HepG2 (cell line): Measurements from ENCODE around the gene PRKG1. TPM values are rescaled to one million over a fixed set of nuclear protein-coding genes. Genes with fewer than 3 reads are reported as not detected.

Source experiments
- ATAC-seq: fragments of 200-7000 bp; cut with Tn5 transposase; 3 replicates; pipeline ENCODE4 v1.9.1; 2020; ENCODE audit warnings: mild to moderate bottlenecking, moderate library complexity
- BruUV-seq: library from RNA; stranded (reverse); fragments of 400-500 nt; replicated peaks from 2 replicates; lab custom pipeline; 2021; lab: Mats Ljungman, UMichigan
- CTCF ChIA-PET: fragments of 300-600 bp; formaldehyde crosslinking; extraction: SDS; loops from one replicate; lab custom pipeline; 2021; ENCODE audit warnings: low total read pairs, inconsistent platforms, low intra/inter-chr PET ratio; lab: Yijun Ruan, JAX
- POLR2A ChIA-PET: fragments of 350-600 bp; sonication (Branson Sonifier 250); formaldehyde crosslinking; loops from one replicate; lab custom pipeline; 2020; ENCODE audit warnings: antibody characterized with exemption, inconsistent platforms; lab: Yijun Ruan, JAX
- DNase-seq: peaks from one replicate; pipeline ENCODE4 v3.0.0-alpha.2; 2015; ENCODE audit warnings: low spot score
- FAIRE-seq: peaks from 3 replicates; lab custom pipeline; 2011; peaks lifted over from hg19 to GRCh38; lab: Jason Lieb, UNC
- H2AFZ ChIP-seq: one replicate; pipeline ENCODE4 v1.6.1; 2011; ENCODE audit warnings: low read length, inconsistent platforms
- H3K27ac ChIP-seq: fragments of 300-600 bp; 3 replicates; pipeline ENCODE4 v1.8.0; 2011; ENCODE audit warnings: mixed run types, mild to moderate bottlenecking, mixed read lengths, low read length, inconsistent platforms; ENCODE audit not compliant: insufficient read depth; ENCODE audit errors: extremely low read length
- H3K27me3 ChIP-seq, 2 experiments: fragments of 200-600 bp in 1 of 2; 2 replicates in 1 of 2; 3 replicates in 1 of 2; pipeline versions ENCODE4 v1.6.0 to v1.8.0; 2011; ENCODE audit warnings: low read length in 2 of 2, mild to moderate bottlenecking in 2 of 2, moderate library complexity in 2 of 2, inconsistent platforms in 1 of 2; ENCODE audit not compliant: insufficient read depth in 2 of 2, control insufficient read depth in 1 of 2
- H3K36me3 ChIP-seq, 2 experiments: fragments of 200-600 bp in 1 of 2; replicated peaks in 1 of 2; 2 replicates in 1 of 2; 3 replicates in 1 of 2; pipeline versions ENCODE4 v1.5.1 to v1.8.0; 2011; ENCODE audit warnings: low read length in 2 of 2, inconsistent platforms in 1 of 2; ENCODE audit not compliant: insufficient read depth in 2 of 2, control insufficient read depth in 1 of 2
- H3K4me1 ChIP-seq: 2 replicates; pipeline ENCODE4 v1.5.1; 2012; ENCODE audit warnings: low read length, inconsistent platforms; ENCODE audit not compliant: insufficient read depth
- H3K4me2 ChIP-seq: 2 replicates; pipeline ENCODE4 v1.6.0; 2011; ENCODE audit warnings: low read depth, low read length, inconsistent platforms
- H3K4me3 ChIP-seq, 3 experiments: fragments of 200-600 bp in 1 of 3; sonication (generic), shearing (Covaris generic) in 1 of 3; replicated peaks in 1 of 3; 2 replicates each; pipeline ENCODE4 v1.5.1; 2011 to 2016; ENCODE audit warnings: low read length in 3 of 3, inconsistent platforms in 2 of 3, low read depth in 2 of 3, mild to moderate bottlenecking in 2 of 3, control low read depth in 1 of 3, mixed read lengths in 1 of 3; ENCODE audit not compliant: insufficient read depth in 1 of 3
- H3K79me2 ChIP-seq: one replicate; pipeline ENCODE4 v1.6.1; 2011; ENCODE audit warnings: low read length, inconsistent platforms; ENCODE audit not compliant: insufficient read depth
- H3K9ac ChIP-seq: 2 replicates; pipeline ENCODE4 v1.6.0; 2011; ENCODE audit warnings: mild to moderate bottlenecking, low read depth, low read length, inconsistent platforms; ENCODE audit not compliant: insufficient read depth
- H3K9me3 ChIP-seq: 2 replicates; pipeline ENCODE4 v1.5.1; 2012; ENCODE audit warnings: mild to moderate bottlenecking, low read length
- H4K20me1 ChIP-seq: 2 replicates; pipeline ENCODE4 v1.6.0; 2011; ENCODE audit warnings: inconsistent platforms, mild to moderate bottlenecking, low read length, moderate library complexity; ENCODE audit not compliant: insufficient read depth
- BATF2 ChIP-seq: sonication (generic); formaldehyde crosslinking; IDR thresholded peaks from 2 replicates; pipeline ENCODE4 v1.8.0; 2022; ENCODE audit warnings: mild to moderate bottlenecking, missing genetic modification reagents, moderate library complexity
- CHD4 ChIP-seq: fragments of 200-600 bp; sonication (generic); IDR thresholded peaks from 2 replicates; pipeline ENCODE4 v1.7.0; 2017; ENCODE audit warnings: mild to moderate bottlenecking, low read length, borderline replicate concordance
- HES4 ChIP-seq: sonication (generic); formaldehyde crosslinking; IDR thresholded peaks from 2 replicates; pipeline ENCODE4 v1.9.0; 2021; ENCODE audit warnings: mild to moderate bottlenecking, missing genetic modification reagents, borderline replicate concordance
- MXD4 ChIP-seq: IDR thresholded peaks from 2 replicates; pipeline ENCODE4 v1.6.1; 2016; ENCODE audit warnings: mild to moderate bottlenecking, missing biosample characterization, missing genetic modification reagents
- REXO4 ChIP-seq: sonication (generic); formaldehyde crosslinking; IDR thresholded peaks from 2 replicates; pipeline ENCODE4 v1.8.0; 2022; ENCODE audit warnings: missing genetic modification reagents, mild to moderate bottlenecking, borderline replicate concordance
- SPEN ChIP-seq: sonication (generic); formaldehyde crosslinking; IDR thresholded peaks from 2 replicates; pipeline ENCODE4 v1.5.1; 2020; ENCODE audit warnings: low read depth, mild to moderate bottlenecking, missing genetic modification reagents
- SRSF9 ChIP-seq: fragments of 200-400 bp; formaldehyde crosslinking; IDR thresholded peaks from 2 replicates; pipeline ENCODE4 v1.6.1; 2018; ENCODE audit warnings: borderline replicate concordance, mild to moderate bottlenecking, low read depth, low read length; ENCODE audit not compliant: insufficient read depth, poor library complexity, severe bottlenecking
- STAG1 ChIP-seq: sonication (generic); formaldehyde crosslinking; IDR thresholded peaks from 2 replicates; pipeline ENCODE4 v1.4.0; 2020; ENCODE audit warnings: missing genetic modification reagents
- TAF15 ChIP-seq: fragments of 200-400 bp; formaldehyde crosslinking; IDR thresholded peaks from one replicate; pipeline ENCODE4 v1.6.1; 2018; ENCODE audit warnings: mild to moderate bottlenecking, low read depth, low read length; ENCODE audit not compliant: poor library complexity, severe bottlenecking
- TRIM22 ChIP-seq: fragments of 450-650 bp; IDR thresholded peaks from 2 replicates; pipeline ENCODE4 v1.6.1; 2017
- ZFP36L2 ChIP-seq: sonication (generic); formaldehyde crosslinking; IDR thresholded peaks from 2 replicates; pipeline ENCODE4 v1.4.0; 2020; ENCODE audit warnings: missing genetic modification reagents
- ZNF329 ChIP-seq: sonication (generic); formaldehyde crosslinking; IDR thresholded peaks from 2 replicates; pipeline ENCODE4 v1.9.0; 2021; ENCODE audit warnings: low read depth, mild to moderate bottlenecking, missing genetic modification reagents
- ZNF496 ChIP-seq: sonication (generic); formaldehyde crosslinking; IDR thresholded peaks from 2 replicates; pipeline ENCODE4 v1.8.1; 2023; ENCODE audit warnings: mild to moderate bottlenecking, moderate library complexity, missing genetic modification reagents; ENCODE audit not compliant: insufficient replicate concordance
- ZNF510 ChIP-seq: sonication (generic); formaldehyde crosslinking; IDR thresholded peaks from 2 replicates; pipeline ENCODE4 v1.4.0; 2020; ENCODE audit warnings: low read depth, mild to moderate bottlenecking, missing genetic modification reagents
- ZNF777 ChIP-seq: sonication (generic); formaldehyde crosslinking; IDR thresholded peaks from 2 replicates; pipeline ENCODE4 v1.4.0; 2020; ENCODE audit warnings: missing genetic modification reagents
- WGBS: methylation state at CpG from one replicate; pipeline ENCODE4 v1.1.6; 2017; ENCODE audit warnings: low lambda C conversion rate; 5-methylcytosine and 5-hydroxymethylcytosine counted together
- in situ Hi-C: cut with HindIII; loops from 2 replicates; pipeline ENCODE4 v1.10.0; 2017; ENCODE audit warnings: low pct_unique_long_range_greater_than_20kb; ENCODE audit not compliant: extremely low pct_ligation_motif_present
- intact Hi-C: fragments of 100-400 bp; cut with micrococcal nuclease; formaldehyde crosslinking; loops from one replicate; pipeline ENCODE4 v1.10.0; 2022; ENCODE audit not compliant: unreplicated experiment
- polyA plus RNA-seq, 8 experiments: library from polyadenylated mRNA; depleted of rRNA in 3 of 8; stranded (reverse) in 7 of 8; unstranded in 1 of 8; fragments of >200 nt; fragmentation: Illumina TruSeq in 4 of 8; extraction: Trizol in 4 of 8; gene quantifications; 2 replicates each; pipeline versions ENCODE4 v1.2.1 to v1.2.3, GENCODE V29; 2011 to 2016; ENCODE audit warnings: low read depth in 4 of 8, missing spikeins in 1 of 8, mixed read lengths in 1 of 8; ENCODE audit not compliant: insufficient read depth in 1 of 8
- total RNA-seq, 5 experiments: library from RNA; depleted of rRNA; stranded (reverse); fragments of >200 nt; fragmentation: Illumina TruSeq; extraction: Trizol; gene quantifications; 2 replicates each; pipeline ENCODE4 v1.2.3, GENCODE V29; 2016; ENCODE audit warnings: low read depth in 1 of 5

The PRKG1 gene
- total and polyA plus RNA-seq, 2 of the 13 experiments (the other 11 are each of a cell fraction or from before 2014, with no cell fraction given) = 0.01 TPM; not detected in 1

- CTCF ChIA-PET = no interaction called here
Observed at GRCh38 chr10:52284416-52285013, 1210.2 kb downstream of the PRKG1 start.

More at GRCh38 chr10:52284416-52285013, 1210.2 kb downstream of the PRKG1 start:
- POLR2A ChIA-PET = no interaction called here
- H3K27me3 ChIP-seq = no peaks in the 10 kb centered on the region
- intact Hi-C loops (no loop called here), in situ Hi-C loops (no loop called here)
- DNase-seq (no peak), ATAC-seq (no peak), FAIRE-seq (no peak)
- H3K9me3 ChIP-seq = no peaks in the 10 kb centered on the region
- H3K4me2 ChIP-seq = no peak overlapping the region
- H3K4me1 ChIP-seq = no peaks in the 10 kb centered on the region
- no peak overlapping the region for H3K9ac ChIP-seq
- BruUV-seq = no TSS peak
- 46% methylated on average over 2 of the region's 2 CpGs for WGBS
- H3K4me3 ChIP-seq = no peak overlapping the region
- H3K79me2 ChIP-seq = no peaks in the 10 kb centered on the region
- H3K27ac ChIP-seq = no peak overlapping the region
- H4K20me1 ChIP-seq = no peaks in the 10 kb centered on the region
- TF ChIP-seq ZNF496 = no peak
- no peak for TF ChIP-seq TAF15
- TF ChIP-seq CHD4 = no peak
- TF ChIP-seq REXO4 = no peak
- no peak for TF ChIP-seq STAG1 (CRISPR knock-in tag)
- no peak for TF ChIP-seq MXD4 (CRISPR knock-in tag)
- no peak for TF ChIP-seq SRSF9
- TF ChIP-seq TRIM22 = no peak
- no peak for TF ChIP-seq ZFP36L2 (CRISPR knock-in tag)
- no peak for TF ChIP-seq SPEN
- no peak for TF ChIP-seq ZNF329 (CRISPR knock-in tag)
- no peak for TF ChIP-seq ZNF510
- TF ChIP-seq ZNF777 = no peak
- TF ChIP-seq HES4 (CRISPR knock-in tag) = no peak
- no peak for TF ChIP-seq BATF2 (CRISPR knock-in tag)
- TF ChIP-seq, all 625 proteins: peak for 0
- Histone ChIP-seq H3K36me3 (no peaks in the 10 kb centered on the region), H2AFZ (no peak overlapping the region)
